ENCODE results near the gene SOX13.

Gene SOX13

GRCh38 chr1:204074274-204075138 is 1.6 kb downstream of the SOX13 start:
- DNase-seq (ENCODE audit: insufficient read length, low spot score) (peak; percentile 55), FAIRE-seq (no peak)
- TF ChIP-seq POLR2A (IDR thresholded peaks at IDR 0.05; ENCODE audit: low read depth, low read length): no peak

DNA sequence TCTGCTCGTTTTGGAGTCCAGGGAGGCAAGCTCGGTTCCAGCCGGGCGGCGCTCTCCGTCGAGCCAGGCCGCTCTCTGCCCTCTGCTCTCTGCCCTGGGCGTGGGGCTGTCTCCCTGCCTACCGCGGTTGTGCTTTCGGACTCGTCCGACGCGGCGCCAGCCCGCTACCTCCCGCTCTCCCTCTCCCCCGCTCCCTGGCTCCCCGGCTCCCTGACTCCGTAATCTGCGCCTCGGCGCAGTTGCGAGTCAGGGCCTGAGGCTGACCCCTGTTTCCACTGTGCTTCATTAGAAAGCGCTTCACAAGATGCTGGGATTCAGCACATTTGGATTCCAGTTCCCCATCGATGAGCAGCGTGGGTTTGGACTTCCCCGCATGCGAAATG is 2.2 kb downstream of the SOX13 start:
- FAIRE-seq (no peak), DNase-seq (ENCODE audit: insufficient read length, low spot score) (no peak)
- TF ChIP-seq POLR2A (IDR thresholded peaks at IDR 0.05; ENCODE audit: low read depth, low read length): no peak

DNA sequence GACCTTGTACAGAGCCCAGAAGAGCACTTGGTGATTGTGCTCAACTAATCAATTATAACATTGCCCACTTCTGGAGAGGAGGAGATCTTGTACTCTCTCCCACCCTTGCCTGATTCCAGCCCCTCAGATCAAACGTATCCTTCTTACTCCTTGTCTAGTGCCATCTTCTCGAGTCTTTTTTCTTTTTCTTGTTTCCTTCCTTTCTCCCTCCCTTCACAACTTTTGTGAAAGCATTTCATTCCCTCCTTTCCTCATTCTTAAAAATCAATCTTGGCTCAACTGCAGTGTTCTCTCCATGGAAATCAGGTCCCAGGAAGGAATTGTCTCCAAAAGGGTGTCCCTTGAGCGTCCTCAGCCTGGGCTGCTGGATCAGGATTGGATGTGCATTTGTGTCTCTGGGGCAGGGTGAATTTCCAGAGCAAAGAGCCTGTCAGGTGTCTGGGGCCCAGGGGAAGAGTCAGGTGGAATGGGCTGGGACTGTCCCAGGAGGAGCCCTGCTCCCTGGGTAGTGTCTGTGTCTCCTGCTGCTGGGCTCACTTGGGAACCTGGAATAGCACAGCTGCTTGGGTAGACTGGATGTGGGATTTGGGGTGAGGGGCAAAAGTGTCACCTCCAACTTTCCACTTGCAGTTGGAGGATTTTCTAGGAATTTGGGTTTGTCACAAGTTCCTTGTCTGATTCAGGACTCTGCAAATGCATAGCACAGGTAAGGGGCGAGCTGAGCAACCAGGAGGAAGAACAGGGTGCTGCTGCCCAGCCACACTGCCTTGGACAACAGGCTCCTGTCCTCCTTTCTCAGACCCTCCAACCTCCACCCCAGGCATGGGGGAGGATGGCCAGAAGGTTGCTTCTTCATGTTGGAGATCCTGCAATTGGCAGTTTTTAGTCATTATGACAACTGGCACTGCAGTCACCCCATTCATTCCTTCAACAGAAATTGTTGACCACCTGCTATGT is 3.3 kb downstream of the SOX13 start:
- no peak for FAIRE-seq
- DNase-seq (ENCODE audit: insufficient read length, low spot score): no peak
- TF ChIP-seq POLR2A (IDR thresholded peaks at IDR 0.05; ENCODE audit: low read depth, low read length): no peak

GRCh38 chr1:204076891-204077290 is 4.0 kb downstream of the SOX13 start:
- TF ChIP-seq POLR2A (IDR thresholded peaks at IDR 0.05; ENCODE audit: low read depth, low read length): no peak
- DNase-seq (ENCODE audit: insufficient read length, low spot score) (no peak), FAIRE-seq (no peak)

- FAIRE-seq (no peak), DNase-seq (ENCODE audit: insufficient read length, low spot score) (no peak)
- no peak for TF ChIP-seq POLR2A (IDR thresholded peaks at IDR 0.05; ENCODE audit: low read depth, low read length)
Measured at GRCh38 chr1:204077979-204078696, 5.2 kb downstream of the SOX13 start.

DNA sequence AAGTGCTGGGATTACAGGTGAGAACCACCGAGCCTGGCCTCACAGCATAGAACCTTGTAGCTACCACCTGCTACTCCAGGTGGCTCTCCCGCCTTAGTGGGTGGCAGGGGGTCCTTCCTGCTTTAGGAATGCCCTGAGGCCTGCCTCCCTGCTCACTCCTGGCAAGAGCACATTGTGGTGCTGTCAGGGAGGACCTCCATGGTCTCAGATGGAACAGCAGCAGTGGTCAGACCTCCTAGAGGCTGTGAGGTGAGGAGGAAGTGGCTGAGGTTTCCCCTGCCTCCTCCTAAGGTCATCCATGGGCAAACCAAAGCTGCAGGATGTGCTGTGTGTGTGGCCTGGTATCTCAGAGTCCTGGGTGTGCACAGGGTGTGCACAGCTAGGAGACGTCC is 6.7 kb downstream of the SOX13 start:
- TF ChIP-seq POLR2A (IDR thresholded peaks at IDR 0.05; ENCODE audit: low read depth, low read length): no peak
- DNase-seq (ENCODE audit: insufficient read length, low spot score): peak; percentile 51
- no peak for FAIRE-seq

DNA sequence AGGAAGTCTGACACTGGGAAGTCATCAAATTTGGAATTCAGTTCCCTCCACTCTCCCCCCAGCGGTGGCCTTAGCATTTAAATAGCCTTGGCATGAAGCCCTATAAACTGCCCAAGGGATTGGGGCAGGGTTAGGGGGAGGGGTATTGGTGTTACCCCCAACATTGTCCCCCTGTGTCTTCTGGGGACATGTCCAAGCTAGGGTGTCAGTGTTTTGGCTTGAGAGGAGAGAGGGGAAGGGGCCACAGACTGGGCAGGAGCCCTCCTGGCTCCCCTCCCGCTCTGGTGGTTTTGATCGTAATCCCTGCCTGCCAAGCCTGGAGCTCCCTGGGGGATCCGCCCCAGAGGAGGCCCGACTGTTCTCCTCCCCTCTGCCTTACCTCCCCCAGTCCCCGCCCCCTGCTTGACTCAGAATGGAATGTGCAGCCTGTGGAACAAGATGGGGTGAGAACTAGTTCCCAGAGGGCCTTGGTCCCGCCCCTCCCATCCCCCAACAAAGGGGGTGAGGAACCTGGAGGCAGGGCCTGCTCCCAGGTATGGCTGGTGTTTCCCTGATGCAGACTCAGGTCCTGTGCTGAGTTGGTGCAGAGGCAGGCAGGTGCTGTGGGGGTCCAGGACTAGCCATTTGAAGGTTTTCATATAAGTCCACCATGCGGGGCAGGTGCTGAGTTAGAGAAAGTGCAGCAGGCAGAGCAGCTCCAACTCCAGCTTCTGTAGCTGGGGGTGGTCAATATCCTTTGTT is 7.4 kb downstream of the SOX13 start:
- DNase-seq (ENCODE audit: insufficient read length, low spot score) (peak; percentile 96), FAIRE-seq (no peak)
- TF ChIP-seq POLR2A (IDR thresholded peaks at IDR 0.05; ENCODE audit: low read depth, low read length): no peak

- FAIRE-seq (no peak), DNase-seq (ENCODE audit: insufficient read length, low spot score) (no peak)
- no peak for TF ChIP-seq POLR2A (IDR thresholded peaks at IDR 0.05; ENCODE audit: low read depth, low read length)
Measured at GRCh38 chr1:204081164-204081790, 8.4 kb downstream of the SOX13 start.

DNA sequence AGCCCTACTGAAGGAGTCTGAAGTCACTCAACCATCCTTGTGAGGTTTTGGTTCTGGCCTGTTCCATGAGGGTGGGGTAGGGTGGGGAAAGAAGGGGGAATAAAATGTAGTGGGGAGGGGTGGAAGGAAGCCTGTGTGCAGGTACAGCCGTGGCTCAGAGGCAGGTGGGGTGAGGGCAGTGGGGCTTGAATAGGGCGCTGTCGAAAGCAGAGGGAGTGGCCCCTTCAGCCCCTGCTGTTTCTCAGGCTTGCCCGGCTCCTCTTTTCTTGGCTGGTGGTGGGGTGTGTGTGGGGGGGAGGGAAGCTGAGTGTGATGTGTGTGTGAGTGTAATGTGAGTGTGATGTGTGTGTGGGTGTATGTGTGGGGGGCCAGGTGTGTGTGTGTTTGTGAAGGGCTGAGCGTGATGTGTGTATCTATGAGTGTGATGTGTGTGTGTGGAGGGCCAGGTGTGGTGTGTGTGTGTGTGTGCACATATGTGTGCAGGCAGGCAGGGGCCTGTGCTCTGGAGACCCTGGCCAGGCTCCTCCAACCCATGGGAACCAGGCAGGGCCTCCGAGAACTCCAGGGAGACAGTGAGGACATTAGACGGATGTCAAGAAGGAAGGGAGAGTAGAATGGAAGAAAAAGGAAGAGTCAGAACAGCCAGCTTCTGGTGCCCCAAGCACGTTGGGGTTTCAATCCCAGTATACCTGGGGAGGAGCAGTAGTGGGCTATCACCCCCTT is 9.0 kb downstream of the SOX13 start:
- no peak for DNase-seq (ENCODE audit: insufficient read length, low spot score)
- no peak for TF ChIP-seq POLR2A (IDR thresholded peaks at IDR 0.05; ENCODE audit: low read depth, low read length)
- no peak for FAIRE-seq

DNA sequence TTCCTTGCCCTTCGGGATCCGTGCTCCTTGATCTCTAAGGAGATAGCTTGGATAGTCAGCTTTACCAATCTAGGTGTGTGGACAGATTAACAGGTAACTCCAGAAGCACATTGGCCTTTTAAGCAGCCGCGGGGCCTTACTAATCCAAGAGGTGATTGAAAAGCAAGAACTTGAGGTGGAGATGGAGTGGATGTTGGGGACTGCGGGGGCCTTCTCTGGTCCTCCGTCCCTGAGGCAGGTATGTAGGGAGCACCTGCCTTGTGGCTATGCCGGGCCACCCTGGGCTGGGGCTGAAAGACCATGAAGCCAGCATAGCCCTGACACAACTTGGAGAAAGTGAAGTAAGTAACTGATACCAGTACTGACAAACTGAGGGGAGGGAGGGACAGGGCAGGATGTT is 10.6 kb downstream of the SOX13 start:
- FAIRE-seq (no peak), DNase-seq (ENCODE audit: insufficient read length, low spot score) (no peak)
- no peak for TF ChIP-seq POLR2A (IDR thresholded peaks at IDR 0.05; ENCODE audit: low read depth, low read length)

- FAIRE-seq (no peak), DNase-seq (ENCODE audit: insufficient read length, low spot score) (peak; percentile 29)
- no peak for TF ChIP-seq POLR2A (IDR thresholded peaks at IDR 0.05; ENCODE audit: low read depth, low read length)
Measured at GRCh38 chr1:204084247-204084772, 11.4 kb downstream of the SOX13 start.

- no peak for TF ChIP-seq POLR2A (IDR thresholded peaks at IDR 0.05; ENCODE audit: low read depth, low read length)
- no peak for DNase-seq (ENCODE audit: insufficient read length, low spot score)
- FAIRE-seq: no peak
Measured at GRCh38 chr1:204085876-204086275, 13.0 kb downstream of the SOX13 start.

All from H54 (cell line).